NK-92 treated with Interleukin-12 subunit alpha and Interleukin-12 subunit beta, amount 100 ng/mL, for 24 hours (cell line): ENCODE results near the gene GLTP.
A peak's percentile ranks its signal among the peaks of the same experiment; 100 is the strongest.

ENCODE experiments used
- DNase-seq: peaks from one replicate; lab custom pipeline; 2025; lab: John Stamatoyannopoulos, UW

GLTP gene

DNA sequence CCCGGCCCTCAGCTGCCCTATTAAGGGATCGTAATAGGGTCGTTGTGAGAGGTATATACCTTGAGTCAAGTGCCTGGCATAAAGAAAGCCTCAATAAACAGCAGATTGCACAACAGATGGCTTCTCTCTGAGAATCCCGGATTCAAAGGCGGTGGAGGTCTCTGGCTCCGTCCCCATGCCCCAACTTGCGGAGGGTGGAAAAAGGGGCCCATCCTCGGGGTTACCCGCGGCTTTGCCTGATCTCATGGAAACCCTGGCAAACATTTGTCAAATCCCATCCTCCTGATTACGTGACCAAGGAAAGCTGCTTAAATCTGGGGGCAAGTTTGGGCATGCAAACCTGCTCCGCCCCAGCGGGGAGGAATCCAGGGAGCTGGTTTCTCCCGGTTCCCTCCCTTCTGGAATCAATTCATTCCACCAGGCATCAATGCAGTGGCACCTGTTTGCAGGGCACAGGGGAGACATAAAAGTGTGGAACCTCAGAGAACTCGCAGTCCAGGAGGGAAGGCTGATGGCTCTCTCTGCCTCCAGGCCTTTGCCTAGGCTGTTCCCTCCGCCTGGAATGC, 59.4 kb downstream of the GLTP start:
- no peak for DNase-seq

DNA sequence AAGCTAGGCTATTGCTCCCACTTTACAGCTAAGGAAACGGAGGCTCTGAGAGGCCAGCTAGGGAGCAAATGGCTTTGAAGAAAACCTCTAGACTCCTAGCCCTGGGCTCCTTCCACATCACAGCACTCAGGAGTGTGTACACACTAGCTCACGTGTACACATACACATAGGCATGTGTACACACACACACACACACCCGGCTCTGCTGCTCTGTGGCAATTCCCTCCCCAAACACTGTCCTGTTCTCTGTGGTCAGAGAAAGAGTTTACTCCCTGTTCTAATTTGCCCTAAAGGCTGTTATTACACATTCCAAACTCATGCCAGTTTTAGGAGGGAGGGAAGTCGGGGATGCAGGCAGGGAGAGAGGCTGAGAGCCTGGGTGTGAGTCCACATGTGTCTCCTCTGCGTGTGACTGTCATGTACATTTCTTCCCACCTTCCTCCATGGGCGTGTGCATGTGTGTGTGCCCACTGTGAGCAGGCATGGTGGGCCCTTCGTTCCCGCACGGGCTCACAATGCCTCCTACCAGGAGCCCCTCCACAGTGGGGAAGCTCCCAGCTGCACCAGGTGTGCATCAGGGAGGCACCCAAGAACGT, 61.3 kb downstream of the GLTP start:
- no peak for DNase-seq

- no peak for DNase-seq
Measured at GRCh38 chr12:109818253-109818652, 62.1 kb downstream of the GLTP start.

- DNase-seq: no peak
Measured at GRCh38 chr12:109817627-109818231, 62.6 kb downstream of the GLTP start.

GRCh38 chr12:109816870-109817269, 63.5 kb downstream of the GLTP start:
- no peak for DNase-seq

- DNase-seq: no peak
Measured at GRCh38 chr12:109815757-109816617, 64.4 kb downstream of the GLTP start.

GRCh38 chr12:109815225-109815624, 65.1 kb downstream of the GLTP start:
- DNase-seq: no peak

DNA sequence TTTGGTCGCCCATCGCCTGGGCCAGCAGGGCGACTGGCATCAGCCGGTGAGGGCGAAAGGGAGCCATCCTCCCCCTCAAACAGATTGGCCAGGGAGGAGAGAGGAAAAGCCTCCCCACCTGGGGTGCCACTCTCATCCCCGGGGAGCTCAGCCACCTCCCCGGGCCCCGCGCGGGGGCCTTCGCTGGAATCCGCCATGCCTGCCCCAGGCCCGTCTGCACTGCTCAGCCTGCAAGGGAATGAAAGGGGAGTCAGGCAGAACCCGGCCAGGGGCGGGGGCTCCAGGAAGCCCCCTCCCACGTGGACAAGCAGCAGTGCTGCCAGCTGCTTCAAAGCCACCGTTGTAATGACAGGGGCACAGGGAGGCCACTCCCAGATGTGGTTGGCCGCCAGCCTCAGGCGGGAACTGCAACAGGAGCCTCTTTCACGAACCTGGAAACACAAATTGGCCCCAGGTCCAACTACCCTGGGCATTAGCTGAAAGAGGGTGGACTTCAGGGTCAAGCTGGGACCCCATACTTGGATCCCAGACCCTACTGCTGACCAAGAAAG, 65.7 kb downstream of the GLTP start:
- no peak for DNase-seq

DNA sequence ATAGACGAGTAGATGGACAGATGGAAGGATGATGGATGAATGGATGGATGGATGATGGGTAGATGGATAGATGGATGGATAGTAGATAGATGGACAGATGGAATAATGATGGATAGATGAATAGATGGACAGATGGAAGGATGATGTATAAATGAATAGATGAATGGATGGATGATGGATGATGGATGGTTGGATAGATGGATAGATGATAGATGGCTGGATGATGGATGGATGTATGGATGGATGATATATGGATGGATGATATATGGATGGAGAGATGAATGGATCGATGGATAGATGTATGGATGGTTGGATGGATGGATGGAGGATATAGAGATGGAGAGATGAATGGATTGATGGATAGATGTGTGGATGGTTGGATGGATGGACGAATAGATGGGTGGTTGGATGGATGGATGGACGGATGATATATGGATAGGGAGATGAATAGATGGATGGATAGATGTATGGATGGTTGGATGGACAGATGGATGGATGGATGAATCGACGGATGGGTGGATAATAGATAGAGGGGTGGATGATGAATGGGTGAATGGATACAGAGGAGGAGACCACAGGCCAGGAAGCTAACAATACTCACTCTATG, 66.4 kb downstream of the GLTP start:
- DNase-seq: no peak

GRCh38 chr12:109811624-109811995, 68.7 kb downstream of the GLTP start:
- DNase-seq: no peak

GRCh38 chr12:109810954-109811623, 69.3 kb downstream of the GLTP start:
- DNase-seq: no peak

DNA sequence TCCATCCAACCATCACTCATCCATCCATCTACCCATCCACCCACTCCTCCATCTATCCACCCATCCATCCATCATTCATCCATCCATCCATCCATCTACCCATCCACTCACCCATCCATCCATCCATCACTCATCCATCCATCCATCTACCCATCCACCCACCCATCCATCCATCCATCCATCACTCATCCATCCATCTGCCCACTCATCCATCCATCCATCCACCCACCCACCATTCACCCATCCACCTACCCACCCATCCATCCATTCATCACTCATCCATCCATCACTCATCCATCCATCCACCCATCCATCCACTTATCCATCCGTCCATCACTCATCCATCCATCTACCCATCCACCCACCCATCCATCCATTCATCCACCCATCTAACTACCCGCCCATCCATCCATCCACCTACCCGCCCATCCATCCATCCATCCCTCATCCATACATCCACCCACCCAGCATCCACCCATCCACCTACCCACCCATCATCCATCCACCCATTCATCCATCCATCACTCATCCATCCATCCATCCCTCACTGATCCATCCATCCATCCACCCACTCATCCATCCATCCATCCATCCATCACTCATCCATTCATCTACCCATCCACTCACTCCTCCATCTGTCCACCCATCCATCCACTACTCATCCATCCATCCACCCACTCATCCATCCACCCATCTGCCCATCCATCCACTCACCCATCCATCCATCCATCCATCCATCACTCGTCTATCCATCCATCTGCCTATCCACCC, 71.3 kb downstream of the GLTP start:
- no peak for DNase-seq

DNA sequence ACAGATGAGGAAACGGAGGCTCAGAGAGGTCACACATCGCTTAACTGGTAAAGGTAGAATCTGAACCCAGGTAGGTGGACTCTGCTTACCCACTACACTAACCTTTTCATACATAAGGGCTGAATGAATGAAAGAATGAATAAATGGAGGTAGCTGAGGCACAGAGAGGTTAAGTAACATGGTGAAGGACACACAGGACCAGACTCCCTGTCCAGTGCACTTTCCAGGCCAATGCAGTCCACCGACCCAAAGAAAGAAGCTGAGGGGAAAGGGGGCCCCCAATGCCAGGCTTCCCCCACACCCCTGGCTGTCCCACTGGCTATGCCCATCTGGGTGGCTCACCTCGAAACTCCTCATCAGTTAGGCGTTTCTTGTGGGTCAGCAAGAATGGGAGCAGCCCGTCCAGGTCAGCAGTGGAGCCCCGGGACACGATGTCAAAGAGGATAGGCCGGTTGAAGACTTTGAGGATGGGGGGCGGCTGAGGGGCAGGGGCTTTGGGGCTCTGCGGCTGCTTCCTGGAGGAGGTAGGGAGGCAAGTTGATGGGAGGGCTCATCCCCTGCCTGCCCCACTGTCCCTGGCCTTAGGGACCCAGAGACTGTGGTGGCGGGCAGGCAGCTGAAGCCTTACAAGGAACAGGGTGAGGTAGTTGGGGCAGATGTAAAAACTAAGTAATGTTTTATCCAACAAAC, 72.2 kb downstream of the GLTP start:
- DNase-seq: no peak

DNA sequence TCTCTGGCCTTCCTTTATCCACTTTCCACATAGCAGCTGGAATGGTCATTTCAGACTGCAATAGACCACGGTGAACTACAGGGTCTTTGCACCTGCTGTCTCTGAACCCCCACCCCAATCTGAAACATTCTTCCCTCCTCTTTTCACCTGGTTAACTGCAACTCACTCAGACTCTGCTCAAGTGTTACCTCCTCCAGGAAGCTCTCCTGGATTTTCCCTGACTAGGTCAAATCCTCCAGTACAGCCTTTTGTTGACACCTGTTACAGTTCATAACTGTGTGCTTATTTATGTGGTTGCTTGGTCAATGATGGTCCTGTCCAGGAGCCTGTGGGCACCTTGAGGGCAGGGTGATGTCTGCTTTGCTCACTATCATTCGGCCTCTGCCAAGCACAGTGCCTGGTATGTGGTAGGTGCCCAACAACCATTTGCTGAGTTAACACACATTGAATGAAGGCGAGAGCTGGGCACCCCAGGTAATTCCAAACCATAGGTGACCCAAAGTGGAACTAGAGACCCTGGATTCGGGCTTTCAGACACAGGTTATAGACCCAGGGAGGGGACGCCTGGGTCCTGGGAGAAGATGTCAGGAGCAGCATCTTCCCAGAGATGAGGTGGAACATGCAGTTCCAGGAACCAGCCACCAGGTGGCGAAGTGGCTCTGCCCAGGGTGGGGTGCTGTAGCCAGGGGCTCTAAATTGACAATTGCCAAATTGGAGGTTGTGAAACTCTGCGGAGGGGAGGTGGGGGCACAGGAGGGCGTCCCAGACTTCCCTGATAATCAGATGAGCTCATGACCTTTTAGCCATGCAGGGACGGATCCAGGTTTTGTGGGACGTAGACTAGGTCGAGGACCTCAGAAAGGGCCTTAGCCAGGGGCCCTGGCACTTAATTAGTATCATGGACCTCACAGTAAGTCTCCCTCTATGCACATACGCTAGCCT, 75.2 kb downstream of the GLTP start:
- peak; percentile 16 for DNase-seq

- no peak for DNase-seq
Measured at GRCh38 chr12:109803678-109804077, 76.7 kb downstream of the GLTP start.

DNA sequence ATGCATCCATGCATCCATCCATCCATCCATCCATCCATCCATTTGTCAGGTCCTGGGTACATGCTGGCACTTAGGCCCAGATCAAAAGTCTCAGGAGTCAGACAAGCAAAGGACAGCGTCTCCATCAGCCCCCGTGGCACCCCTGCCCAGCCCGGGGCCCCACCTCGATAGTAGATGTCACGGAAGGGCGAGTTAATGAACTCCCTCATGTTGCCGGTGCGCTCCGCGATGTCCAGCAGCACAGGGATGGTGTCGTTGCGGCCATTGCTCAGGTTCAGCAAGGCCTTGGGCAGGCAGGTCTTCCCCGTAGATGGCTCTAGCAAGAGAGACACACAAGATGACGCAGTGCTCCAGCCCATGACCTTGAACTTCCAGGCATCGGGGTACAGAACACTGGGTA, 77.5 kb downstream of the GLTP start:
- DNase-seq: no peak
